GM13976 (cell line): ENCODE measurements around the gene SSTR5.

Experiments
- DNase-seq: peaks from one replicate; pipeline ENCODE4 v3.0.0; 2012; ENCODE audit warnings: low spot score
- CTCF ChIP-seq: IDR thresholded peaks from 2 replicates; pipeline ENCODE4 v1.5.1; 2012; ENCODE audit warnings: borderline replicate concordance, mild to moderate bottlenecking; ENCODE audit not compliant: insufficient read depth; ENCODE audit errors: extremely low read depth, missing control alignments, control extremely low read depth
- in situ Hi-C: fragments of 300-500 bp; cut with MboI; formaldehyde crosslinking; loops from one replicate; pipeline ENCODE4 v1.12.0; 2022; ENCODE audit warnings: low sequenced_read_pairs, mixed read lengths, inconsistent platforms; ENCODE audit not compliant: unreplicated experiment

Gene SSTR5

GRCh38 chr16:1120577-1120941, 48.0 kb downstream of the SSTR5 start:
- DNase-seq = no peak
- in situ Hi-C loops = no loop called here
- TF ChIP-seq CTCF = no peak

DNA sequence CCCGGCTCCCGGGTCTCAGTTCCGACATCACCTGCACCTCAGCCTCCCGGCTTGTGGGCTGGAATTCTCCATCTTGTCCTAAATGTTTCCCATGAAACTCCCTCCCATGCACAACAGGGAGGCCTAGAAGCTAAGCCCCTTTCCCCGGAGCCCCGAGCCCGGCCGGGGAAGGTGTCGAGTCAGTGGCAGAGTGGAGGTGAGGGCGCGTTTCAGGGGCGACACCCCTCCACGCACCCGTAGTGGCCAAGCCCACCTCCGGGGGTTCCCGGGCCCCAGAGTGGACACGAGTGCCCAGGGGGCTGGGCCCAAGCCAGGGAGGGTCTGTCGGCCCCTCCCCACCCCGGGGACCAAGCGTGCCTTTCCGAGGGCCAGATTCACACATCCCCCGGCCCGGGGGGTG, 48.5 kb downstream of the SSTR5 start:
- TF ChIP-seq CTCF = no peak
- in situ Hi-C loops = no loop called here
- DNase-seq = no peak

GRCh38 chr16:1121601-1122397, 49.3 kb downstream of the SSTR5 start:
- in situ Hi-C loops = no loop called here
- DNase-seq = no peak
- TF ChIP-seq CTCF = no peak

- TF ChIP-seq CTCF = no peak
- in situ Hi-C loops = no loop called here
- no peak for DNase-seq
Measured at GRCh38 chr16:1122398-1122765, 49.8 kb downstream of the SSTR5 start.

GRCh38 chr16:1123525-1124230, 51.1 kb downstream of the SSTR5 start:
- DNase-seq = no peak
- TF ChIP-seq CTCF = no peak
- in situ Hi-C loops = no loop called here

- no peak for TF ChIP-seq CTCF
- no peak for DNase-seq
- in situ Hi-C loops = no loop called here
Measured at GRCh38 chr16:1124291-1124690, 51.7 kb downstream of the SSTR5 start.

DNA sequence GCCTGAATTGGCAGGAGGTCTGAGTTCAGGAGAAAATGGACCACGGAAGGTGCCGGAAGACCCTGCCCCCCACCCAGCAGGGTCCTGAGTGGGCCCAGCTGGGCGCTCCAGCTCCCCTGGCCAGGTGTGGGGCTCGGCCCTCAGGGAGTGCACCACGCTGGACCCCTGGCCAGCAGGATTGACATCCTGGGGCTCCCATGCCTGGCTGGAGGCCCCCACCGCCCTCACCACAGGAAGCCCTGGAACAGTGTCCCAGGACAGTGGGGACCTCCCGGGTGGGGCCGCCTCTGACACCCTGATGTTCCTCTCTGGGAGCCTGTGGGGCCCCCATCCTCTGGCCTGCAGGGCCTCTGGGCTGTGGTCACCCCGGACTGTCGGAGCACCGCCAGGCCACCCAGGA, 52.2 kb downstream of the SSTR5 start:
- no peak for TF ChIP-seq CTCF
- in situ Hi-C loops = no loop called here
- no peak for DNase-seq
